ENCODE data around the gene SEMA3D.

GRCh38 chr7:84981055-84981976 lies 205.5 kb downstream of the SEMA3D start:
- TF ChIP-seq CTCF (IDR thresholded peaks at IDR 0.05; ENCODE audit: low read depth, low read length) = no peak
- TF ChIP-seq EZH2phosphoT487 (IDR thresholded peaks at IDR 0.05; ENCODE audit: low read depth) = no peak
